HG03342 (cell line): ENCODE data around the gene FBXO7.
A peak's percentile ranks its signal among the peaks of the same experiment; 100 is the strongest.
"Not testable (repeated sequence)": the region's sequence is repeated elsewhere in the genome, so short reads cannot be mapped to it uniquely, and the experiment has no call there.

ENCODE experiments used
- ATAC-seq: cut with Tn5 transposase; IDR thresholded peaks from one replicate; pipeline ENCODE4 v1.9.1; 2021; ENCODE audit warnings: mild to moderate bottlenecking, moderate library complexity; ENCODE audit not compliant: unreplicated experiment

The FBXO7 gene

GRCh38 chr22:32474635-32475467 lies at the start of gene FBXO7:
Gene FBXO7 (plus strand): TSS chr22:32474811. CDS start chr22:32475003, 192 bp downstream.
- peak; percentile 69 for ATAC-seq

- ATAC-seq: no peak
Observed at GRCh38 chr22:32426881-32427280, 47.7 kb upstream of the FBXO7 start.

DNA sequence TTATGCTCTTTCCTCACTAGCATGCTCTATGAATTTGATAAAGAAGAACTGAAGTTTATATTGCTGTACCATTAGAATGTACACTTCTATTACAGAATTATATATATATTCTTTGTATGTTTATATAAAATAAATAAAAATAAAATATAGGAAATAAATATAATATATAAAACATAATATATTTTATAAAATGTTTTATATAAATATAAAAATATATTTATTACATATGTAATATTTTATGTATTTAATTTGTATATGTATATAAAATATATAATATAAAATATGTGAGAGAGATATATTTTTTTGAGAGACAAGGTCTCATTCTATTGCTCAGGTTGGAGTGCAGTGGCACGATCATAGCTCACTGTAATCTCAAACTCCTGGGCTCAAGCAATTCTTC lies 44.3 kb upstream of the FBXO7 start:
- no peak for ATAC-seq

GRCh38 chr22:32444068-32444467 lies 30.5 kb upstream of the FBXO7 start:
- no peak for ATAC-seq

GRCh38 chr22:32446321-32446720 lies 28.3 kb upstream of the FBXO7 start:
- ATAC-seq: no peak

- no peak for ATAC-seq
Observed at GRCh38 chr22:32448980-32449379, 25.6 kb upstream of the FBXO7 start.

GRCh38 chr22:32457031-32457430 lies 17.6 kb upstream of the FBXO7 start:
- ATAC-seq: no peak

DNA sequence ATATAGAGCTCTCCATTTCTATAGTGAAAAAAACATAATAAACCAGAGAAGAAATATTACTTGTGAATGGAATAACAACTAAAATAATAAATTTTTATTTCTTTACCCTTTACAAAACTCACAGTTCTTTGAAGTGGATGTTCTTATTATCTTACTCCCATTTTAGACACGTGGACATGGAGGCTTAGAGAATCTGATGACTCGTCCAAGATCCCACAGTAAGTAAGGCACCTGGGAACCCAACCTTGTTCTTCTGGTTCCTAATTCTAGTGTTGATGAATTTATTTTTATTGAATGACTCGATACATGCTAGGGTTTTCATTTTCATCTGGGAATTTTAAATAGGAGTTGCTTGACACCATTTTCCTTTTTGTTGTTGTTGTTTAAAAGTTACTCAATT lies 12.2 kb upstream of the FBXO7 start:
- no peak for ATAC-seq

DNA sequence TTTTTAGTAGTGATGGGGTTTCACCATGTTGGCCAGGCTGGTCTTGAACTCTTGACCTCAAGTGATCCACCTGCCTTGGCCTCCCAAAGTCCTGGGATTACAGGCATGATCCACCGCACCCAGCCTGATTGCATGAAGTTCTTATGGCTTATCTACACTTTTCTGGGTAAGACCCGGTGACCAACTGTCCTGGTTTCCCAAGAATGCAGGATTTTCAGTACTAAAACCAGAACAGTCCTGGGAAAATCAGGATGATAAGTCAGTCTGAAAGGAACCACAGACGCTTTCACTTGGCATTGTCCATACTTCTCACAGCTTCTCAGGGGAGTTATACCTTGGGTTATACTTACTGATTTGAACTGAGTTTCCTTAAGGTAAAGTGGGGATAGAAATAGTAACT lies 8.9 kb upstream of the FBXO7 start:
- no peak for ATAC-seq

DNA sequence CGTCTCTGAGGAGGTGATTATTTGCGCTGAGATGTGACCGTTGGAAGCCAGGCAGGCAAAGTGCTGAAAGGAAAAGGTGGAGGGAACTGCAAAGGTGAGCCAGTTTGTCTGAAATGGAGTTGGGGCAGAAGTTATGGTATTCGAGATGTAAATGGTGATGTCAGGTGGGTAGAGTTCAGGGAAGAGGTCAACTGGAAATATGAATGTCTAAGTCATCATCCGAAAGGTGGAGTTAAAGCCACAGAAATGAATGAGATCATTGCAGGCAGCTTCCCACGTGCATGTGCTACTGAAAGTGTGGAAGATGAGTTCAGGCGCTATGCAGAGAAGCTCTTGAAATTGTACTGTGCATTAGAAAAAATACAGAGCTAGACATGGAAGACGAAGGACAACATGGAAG lies 8.1 kb upstream of the FBXO7 start:
- no peak for ATAC-seq

DNA sequence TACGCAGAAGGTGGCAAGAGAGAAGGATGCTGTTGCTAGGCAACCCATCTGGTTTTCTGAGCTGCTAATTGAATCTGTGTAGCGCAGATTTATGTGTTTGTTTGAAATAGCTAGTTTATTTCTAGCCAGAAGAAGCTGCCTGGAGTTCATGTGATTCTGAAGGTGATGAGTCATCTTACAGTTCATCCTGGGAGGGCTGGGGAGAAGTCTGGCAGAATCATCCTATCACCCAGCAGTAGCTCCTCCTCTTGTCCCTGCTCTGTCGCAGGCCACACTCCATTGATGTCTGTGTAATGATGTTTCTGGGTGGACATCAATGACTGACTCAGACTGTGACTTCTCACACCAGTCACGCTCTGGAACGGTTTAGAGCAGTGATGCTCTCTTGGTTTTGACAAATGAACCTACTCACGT lies 4.8 kb upstream of the FBXO7 start:
- no peak for ATAC-seq

DNA sequence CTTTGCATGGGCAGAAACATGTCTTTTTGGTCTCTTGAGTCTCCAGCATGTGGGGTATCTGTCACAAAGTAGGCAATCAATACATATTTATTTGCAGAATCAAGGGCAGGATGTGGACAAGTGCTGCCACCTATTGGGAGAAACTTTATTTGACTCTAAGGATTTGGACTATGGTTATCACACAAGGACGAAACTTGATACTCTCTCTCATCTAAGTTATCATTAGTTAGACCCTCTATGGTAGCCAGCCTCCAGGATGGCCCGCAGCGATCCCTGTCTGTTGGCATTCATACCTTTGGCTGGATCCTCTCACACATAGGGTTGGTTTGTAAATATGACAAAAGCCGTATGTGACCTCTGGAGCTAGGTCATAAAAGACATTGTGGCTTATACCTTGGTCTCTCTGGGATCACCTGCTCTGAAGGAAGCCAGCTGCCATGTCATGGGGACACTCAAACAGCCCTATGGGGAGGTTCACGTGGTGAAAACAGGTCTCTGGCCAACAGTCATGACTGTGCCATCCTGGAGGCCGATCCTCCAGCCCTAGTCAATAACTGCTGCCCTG lies 1.1 kb upstream of the FBXO7 start:
- no peak for ATAC-seq

GRCh38 chr22:32475468-32476010 lies 928 bp downstream of the FBXO7 start:
- no peak for ATAC-seq

DNA sequence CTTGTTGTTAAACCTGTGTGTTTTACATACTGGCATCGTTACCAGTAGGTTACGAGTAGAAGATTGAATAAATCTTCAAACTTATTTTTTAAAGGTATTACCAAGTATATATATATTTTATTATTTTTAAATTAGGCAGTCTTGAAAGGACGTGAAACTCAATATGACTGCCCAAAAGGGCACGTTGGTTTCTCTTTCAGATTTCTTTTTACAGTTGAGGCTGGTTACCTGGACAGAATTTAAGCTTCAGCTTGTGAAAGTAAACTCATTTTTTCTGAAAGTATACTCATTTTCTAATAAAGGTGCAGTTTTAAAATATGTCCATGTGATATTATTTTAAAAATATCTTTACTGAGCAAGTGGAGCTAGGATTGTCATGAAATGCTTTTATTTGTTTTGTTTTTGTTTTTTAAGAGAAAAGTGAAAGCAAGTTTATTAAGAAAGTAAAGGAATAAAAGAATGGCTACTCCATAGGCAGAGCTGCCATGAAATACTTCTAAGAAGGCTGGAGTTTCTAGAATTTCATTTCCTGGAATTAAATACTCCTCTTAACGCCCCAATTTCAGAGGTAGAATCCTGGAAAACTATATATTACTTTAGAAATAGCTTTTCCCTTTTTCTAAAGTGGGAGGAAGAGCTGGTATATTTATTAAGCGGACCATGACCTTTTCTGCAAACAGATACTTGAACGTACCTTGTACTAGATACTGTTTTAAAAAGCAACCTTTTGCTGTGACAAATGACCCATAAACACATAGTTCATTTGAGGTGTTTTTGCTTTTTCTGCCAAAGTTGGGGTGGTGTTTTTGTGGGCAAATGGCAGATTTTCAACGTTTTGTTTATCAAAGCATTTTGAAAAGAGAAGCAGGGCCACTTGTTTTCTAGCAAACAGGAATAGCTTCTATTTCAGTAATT lies 1.9 kb downstream of the FBXO7 start:
- no peak for ATAC-seq

- no peak for ATAC-seq
Observed at GRCh38 chr22:32477596-32477995, 3.0 kb downstream of the FBXO7 start.

DNA sequence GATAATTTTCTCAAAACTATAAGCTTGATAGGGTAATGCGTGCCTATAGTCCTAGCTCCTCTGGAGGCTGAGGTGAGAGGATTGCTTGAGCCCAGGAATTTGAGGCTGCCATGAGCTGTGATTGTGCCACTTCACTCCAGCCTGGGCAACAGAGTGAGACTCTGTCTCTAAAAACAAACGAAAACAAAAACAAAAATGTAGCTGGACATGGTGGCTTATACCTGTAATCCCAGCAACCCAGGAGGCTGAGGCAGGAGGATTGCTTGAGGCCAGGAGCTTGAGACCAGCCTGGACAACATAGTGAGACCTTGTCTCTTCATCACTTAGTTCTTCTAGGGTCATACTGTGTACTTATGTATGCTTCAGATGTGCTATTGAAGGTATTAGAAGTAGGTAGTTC lies 3.9 kb downstream of the FBXO7 start:
- not testable (repeated sequence) for ATAC-seq

DNA sequence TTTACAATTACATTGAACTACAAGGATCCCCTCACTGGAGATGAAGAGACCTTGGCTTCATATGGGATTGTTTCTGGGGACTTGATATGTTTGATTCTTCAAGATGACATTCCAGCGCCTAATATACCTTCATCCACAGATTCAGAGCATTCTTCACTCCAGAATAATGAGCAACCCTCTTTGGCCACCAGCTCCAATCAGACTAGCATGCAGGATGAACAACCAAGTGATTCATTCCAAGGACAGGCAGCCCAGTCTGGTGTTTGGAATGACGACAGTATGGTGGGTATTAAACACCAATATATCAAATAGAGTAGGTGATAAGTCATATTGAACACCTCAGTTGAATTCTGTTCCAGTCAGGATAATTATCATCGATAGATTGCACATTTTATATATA lies 4.4 kb downstream of the FBXO7 start:
- no peak for ATAC-seq

DNA sequence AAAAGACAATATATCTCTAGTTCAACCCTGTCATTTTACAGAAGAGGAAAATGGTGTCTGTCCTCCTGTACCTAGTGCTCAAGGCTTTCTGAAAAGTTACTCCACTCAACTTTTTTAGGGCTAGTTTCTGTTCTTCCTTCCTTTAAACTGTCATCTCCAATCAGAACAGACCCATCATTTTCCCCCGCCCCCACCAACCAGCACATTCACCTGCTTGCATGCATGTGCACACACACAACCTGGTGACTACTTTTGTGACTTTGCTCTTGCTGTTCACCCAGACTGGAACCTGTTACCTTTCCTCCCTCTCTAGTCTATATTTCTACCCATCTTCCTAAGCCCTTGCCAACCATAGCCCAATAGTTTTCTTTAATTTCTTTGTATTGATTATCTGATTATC lies 5.6 kb downstream of the FBXO7 start:
- no peak for ATAC-seq

DNA sequence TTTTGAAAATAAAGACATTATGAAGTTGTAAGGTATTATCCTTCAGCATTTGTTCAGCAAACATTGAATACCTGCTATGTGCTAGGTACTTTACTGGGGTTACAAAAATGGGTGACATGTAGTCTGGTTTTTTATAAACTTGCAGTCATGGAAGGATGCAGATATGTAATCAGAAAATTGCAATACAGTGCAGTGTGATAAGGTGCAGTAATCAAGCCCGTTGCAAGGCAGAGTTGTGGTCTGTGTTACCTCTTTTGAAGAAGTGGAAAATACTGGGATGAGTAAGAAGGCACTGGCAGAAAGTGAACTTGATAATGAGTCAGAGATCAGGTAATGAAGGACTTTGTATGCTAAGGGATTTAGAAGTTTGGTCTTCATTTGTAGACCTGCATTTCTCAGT lies 8.1 kb downstream of the FBXO7 start:
- peak; percentile 65 for ATAC-seq

- no peak for ATAC-seq
Observed at GRCh38 chr22:32486656-32487390, 12.2 kb downstream of the FBXO7 start.

- no peak for ATAC-seq
Observed at GRCh38 chr22:32487461-32487860, 12.8 kb downstream of the FBXO7 start.
